ENCODE measurements around the gene PDZD2.
"Not testable (repeated sequence)": the region's sequence is repeated elsewhere in the genome, so short reads cannot be mapped to it uniquely, and the experiment has no call there.

PDZD2 gene

DNA sequence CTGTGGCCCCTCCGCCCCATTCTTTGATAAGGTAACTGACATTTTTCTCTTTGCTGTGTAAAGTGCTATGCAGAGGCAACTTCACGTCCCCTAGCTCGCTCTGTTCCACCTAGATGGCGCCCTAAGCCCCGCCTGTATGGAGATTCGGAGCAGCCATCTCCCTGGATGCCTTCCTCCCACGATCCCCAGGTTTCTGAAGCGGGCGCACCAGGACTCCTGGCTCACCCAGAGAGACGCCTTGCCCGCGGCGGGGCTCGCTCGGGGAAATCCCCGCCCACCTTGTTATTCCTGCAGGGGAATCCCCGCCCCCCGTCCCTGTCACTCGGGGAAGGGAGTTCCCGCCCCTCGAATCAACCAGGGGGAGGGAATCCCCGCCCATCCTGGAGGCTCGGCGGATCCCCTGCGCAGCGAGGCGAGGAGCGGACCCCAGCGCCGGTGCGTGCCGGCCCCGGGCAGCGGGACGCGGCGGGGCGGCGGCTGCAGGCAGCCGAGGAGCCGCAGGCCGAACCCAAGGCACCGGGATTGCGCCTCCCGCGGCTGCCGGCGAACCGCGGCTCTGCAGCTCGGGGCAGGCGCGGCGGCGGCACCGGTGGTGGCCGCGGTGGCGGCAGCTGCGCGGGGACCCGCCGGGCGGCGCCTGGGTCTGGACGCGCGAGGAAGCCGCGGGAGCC is at the start of gene PDZD2:
Gene PDZD2 (plus strand): TSS at position 384 of the 671 bp plus-strand sequence.
- DNase-seq (ENCODE audit: low read depth in 2 of 2), result peak; percentile 31 to 46

DNA sequence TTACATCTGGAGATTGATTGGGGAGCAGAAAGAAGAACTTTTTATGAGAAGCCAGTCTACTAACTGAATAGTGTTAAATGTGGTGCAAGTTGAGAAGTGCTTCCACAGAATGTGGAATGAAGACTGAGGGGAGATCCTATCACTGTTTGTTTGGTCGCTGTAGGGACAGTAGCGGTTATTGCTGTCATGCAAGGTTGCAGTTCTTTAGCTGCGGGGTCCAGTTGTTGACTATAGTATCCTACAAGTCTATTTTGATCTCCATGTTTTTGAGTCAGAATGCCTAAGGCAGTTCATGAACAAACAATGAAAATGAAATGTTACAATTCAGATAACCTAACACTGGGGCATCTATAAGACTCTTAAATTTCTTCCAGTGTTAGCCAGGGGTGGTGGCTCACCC is 45.3 kb upstream of the PDZD2 start:
- DNase-seq (ENCODE audit: low read depth in 2 of 2), result no peak

GRCh38 chr5:31596354-31596753 is 42.6 kb upstream of the PDZD2 start:
- no peak for DNase-seq (ENCODE audit: low read depth in 2 of 2)

- DNase-seq (ENCODE audit: low read depth in 2 of 2), result no peak
Measured at GRCh38 chr5:31598640-31599611, 40.0 kb upstream of the PDZD2 start.

GRCh38 chr5:31602305-31602704 is 36.6 kb upstream of the PDZD2 start:
- DNase-seq (ENCODE audit: low read depth in 2 of 2), result not testable (repeated sequence)

DNA sequence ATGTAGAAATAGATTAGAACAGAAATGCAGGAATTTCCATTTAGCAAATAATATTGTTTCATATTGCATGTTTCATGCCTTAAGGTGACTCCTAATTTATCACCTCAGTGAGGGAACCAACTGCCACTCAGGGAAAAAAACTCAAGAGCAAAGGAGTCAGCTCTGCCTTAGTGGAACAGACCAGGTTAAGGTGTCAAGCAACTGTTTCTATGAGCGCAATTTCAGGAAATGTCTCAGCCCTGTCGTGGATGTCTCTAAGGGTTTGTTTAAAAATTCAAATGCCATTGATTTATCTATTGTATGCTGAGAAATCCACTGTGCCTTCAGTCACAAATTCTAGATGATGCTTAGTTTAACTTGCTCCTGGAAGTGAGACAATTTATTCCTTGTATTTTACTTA is 34.7 kb upstream of the PDZD2 start:
- no peak for DNase-seq (ENCODE audit: low read depth in 2 of 2)

- DNase-seq (ENCODE audit: low read depth in 2 of 2), result no peak
Measured at GRCh38 chr5:31604644-31605043, 34.3 kb upstream of the PDZD2 start.

GRCh38 chr5:31605920-31606319 is 33.0 kb upstream of the PDZD2 start:
- DNase-seq (ENCODE audit: low read depth in 2 of 2), result no peak

DNA sequence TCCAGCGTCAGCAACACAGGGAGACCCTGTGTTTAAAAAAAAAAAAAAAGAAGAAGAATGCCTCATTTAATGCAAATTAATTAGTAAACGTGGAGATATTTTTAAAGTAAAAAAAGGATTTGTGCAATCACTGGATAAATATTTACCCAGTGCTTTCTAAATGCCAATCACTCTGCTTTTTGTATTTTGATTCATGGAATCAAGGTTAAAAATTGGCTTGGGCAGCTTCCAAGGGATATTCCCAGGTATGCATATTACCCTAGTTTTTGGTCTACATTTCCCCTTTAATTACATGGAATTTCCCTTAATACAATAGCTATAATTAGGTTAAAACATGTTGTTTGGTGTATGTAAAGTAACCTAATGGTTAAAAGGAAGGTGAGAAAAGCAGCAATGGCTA is 31.4 kb upstream of the PDZD2 start:
- no peak for DNase-seq (ENCODE audit: low read depth in 2 of 2)

DNA sequence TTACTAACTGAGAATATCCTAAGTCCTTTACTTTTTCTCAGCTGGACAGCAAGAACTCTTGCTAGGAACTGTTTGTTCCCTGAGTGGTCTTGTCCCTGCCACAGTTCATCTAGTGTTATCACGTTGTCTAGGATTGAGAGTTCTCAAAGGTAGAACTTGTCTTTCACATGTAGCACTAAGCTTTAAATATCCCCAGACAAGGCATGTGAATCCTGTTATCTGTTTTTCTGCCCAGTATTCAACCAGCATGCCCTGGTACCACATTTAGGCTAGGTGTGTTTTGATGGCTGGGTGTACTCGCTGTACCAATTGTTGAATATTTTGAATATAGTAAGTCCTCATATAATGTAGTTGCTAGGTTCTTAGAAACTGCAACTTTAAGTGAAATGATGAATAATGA is 27.9 kb upstream of the PDZD2 start:
- no peak for DNase-seq (ENCODE audit: low read depth in 2 of 2)

DNA sequence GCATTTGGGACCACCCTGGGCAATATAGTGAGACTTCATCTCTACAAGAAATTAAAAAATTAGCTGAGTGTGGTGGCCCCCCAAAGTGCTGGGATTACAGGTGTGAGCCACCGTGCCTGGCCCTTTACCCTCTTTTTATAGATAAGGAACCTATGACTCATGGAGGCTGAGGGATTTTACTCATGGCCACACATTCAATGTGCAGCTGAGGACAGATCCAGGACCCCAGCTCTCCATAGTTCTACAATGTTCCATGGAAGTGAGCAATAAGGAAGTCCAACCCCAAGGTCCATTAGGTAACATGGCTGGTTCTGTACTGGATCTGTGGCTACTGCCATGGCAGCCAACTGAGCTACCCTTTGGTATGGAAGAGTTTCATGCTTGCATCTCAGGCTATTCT is 25.3 kb upstream of the PDZD2 start:
- DNase-seq (ENCODE audit: low read depth in 2 of 2), result no peak

- no peak for DNase-seq (ENCODE audit: low read depth in 2 of 2)
Measured at GRCh38 chr5:31614151-31615020, 24.5 kb upstream of the PDZD2 start.

DNA sequence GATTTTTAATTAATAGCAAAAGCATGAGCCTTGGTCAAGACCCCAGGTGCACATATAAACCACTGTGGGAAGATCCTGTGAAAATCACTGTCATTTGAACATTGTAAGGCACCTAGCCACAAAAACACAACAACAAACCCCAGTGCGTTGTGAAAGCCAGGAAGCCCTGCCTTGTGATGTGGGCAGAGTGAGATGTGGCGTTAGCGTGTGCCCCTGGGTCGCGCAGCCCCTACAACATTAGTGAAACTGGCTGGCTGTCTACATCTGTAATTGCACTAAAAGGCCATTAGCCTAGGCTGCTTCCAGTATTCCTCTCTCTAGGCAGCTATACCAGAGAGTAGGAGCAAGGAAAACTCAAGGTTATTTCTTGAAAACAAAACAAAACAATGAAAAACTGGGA is 21.1 kb upstream of the PDZD2 start:
- no peak for DNase-seq (ENCODE audit: low read depth in 2 of 2)

DNA sequence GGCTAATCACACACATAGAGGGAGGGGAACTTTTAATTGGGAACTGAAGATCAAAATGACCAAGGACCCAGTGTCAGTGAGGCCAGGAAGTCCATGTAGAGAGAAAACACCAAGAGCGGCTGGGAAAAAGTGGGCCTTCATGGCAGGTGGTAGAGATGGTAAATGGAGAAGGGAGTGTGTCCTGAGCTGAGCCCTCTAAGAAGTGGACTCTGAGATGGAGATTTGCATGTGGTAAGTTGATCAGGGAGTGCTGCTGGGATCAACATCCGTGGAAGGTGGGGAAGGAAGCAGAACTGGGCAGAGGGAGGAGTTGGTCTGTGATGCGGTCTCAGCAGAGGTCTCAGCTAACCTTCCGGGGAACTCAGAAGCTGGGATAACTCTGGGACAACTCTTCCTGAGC is 18.9 kb upstream of the PDZD2 start:
- DNase-seq (ENCODE audit: low read depth in 2 of 2), result no peak

DNA sequence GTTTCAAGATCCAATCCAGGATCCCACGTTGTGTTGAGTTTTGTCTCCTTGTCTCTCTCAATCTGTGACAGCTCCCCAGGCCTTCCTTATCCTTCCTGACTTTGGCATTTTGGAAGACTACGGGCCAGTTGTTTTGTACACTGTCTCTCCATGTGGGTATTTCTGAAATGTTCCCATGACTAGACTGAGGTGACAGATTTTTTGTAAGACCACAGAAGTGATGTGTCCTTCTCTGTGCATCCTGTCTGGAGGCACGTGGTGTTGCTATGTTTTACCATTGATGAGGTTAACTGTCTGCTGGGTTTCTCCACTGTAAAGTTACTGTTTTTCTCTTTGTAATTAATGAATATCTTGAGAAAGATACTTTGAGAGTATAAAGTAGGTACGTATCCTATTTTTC is 15.7 kb upstream of the PDZD2 start:
- DNase-seq (ENCODE audit: low read depth in 2 of 2), result no peak

- no peak for DNase-seq (ENCODE audit: low read depth in 2 of 2)
Measured at GRCh38 chr5:31625394-31625793, 13.5 kb upstream of the PDZD2 start.

- no peak for DNase-seq (ENCODE audit: low read depth in 2 of 2)
Measured at GRCh38 chr5:31626156-31626555, 12.8 kb upstream of the PDZD2 start.

- no peak for DNase-seq (ENCODE audit: low read depth in 2 of 2)
Measured at GRCh38 chr5:31626604-31627234, 12.2 kb upstream of the PDZD2 start.

GRCh38 chr5:31630931-31631330 is 8.0 kb upstream of the PDZD2 start:
- no peak for DNase-seq (ENCODE audit: low read depth in 2 of 2)

GRCh38 chr5:31632460-31632859 is 6.5 kb upstream of the PDZD2 start:
- DNase-seq (ENCODE audit: low read depth in 2 of 2), result no peak

DNA sequence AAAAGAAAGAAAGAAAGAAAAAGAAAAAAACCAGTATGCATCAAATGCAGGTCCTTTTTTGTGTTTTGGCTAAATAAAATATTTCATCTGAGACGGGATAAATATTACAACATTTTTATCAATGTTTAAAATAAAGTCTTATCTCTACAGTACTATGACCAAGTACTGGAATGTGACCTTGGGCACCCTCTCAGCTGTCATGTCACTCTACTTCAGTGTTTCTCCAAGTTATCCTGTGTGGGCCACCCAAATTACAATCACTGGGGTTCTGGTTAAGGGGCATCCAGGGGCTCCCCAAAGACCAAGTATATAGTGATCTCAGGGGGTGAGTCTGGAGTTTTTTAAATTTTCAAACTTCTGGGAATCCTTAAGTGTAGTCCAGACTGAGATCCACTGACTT is 3.5 kb upstream of the PDZD2 start:
- no peak for DNase-seq (ENCODE audit: low read depth in 2 of 2)

DNA sequence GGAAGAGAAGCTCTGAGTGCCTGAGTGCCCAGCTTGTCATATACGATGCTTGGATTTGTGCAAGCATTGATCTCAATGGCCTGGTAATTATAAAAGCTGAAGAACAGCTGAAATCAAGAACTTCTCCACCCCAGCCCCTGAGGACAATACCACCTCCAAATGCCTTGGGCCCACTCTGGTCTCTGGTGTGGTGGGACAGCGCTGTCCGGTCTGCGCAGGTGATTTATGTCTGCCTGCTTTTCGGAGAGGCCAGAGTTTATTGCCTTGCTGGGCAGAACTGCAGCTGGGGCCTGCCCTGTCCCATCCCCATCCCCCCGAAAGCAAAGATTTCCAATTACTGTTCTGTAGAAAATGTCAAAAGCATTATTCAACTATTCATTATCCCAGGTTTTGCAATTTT is 1.1 kb upstream of the PDZD2 start:
- DNase-seq (ENCODE audit: low read depth in 2 of 2), result no peak
